OCI-LY1 (cell line): ENCODE results near the gene HJURP.

Experiments used
- EZH2 ChIP-seq: fragments of 200-600 bp; sonication (generic), shearing (Covaris generic); IDR thresholded peaks from 2 replicates; pipeline ENCODE4 v1.8.0; 2017; ENCODE audit warnings: borderline replicate concordance, mixed run types, mild to moderate bottlenecking, antibody characterized with exemption, low read length, moderate library complexity, mixed read lengths
- TF ChIP-seq, protein P1 (sequence below): fragments of 200-600 bp; sonication (generic), shearing (Covaris generic); IDR thresholded peaks from 2 replicates; pipeline ENCODE4 v1.5.1; 2017; ENCODE audit warnings: mild to moderate bottlenecking, antibody characterized with exemption, low read length, moderate library complexity, mixed read lengths

- TF ChIP-seq, protein P1, sequence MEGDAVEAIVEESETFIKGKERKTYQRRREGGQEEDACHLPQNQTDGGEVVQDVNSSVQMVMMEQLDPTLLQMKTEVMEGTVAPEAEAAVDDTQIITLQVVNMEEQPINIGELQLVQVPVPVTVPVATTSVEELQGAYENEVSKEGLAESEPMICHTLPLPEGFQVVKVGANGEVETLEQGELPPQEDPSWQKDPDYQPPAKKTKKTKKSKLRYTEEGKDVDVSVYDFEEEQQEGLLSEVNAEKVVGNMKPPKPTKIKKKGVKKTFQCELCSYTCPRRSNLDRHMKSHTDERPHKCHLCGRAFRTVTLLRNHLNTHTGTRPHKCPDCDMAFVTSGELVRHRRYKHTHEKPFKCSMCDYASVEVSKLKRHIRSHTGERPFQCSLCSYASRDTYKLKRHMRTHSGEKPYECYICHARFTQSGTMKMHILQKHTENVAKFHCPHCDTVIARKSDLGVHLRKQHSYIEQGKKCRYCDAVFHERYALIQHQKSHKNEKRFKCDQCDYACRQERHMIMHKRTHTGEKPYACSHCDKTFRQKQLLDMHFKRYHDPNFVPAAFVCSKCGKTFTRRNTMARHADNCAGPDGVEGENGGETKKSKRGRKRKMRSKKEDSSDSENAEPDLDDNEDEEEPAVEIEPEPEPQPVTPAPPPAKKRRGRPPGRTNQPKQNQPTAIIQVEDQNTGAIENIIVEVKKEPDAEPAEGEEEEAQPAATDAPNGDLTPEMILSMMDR = no peak
- no peak for TF ChIP-seq EZH2
These were observed 16.1 kb downstream of the HJURP start for GRCh38 chr2:233838251-233838650.
